Duodenal mucosa (tissue), 2 donors: ENCODE measurements around the gene ATG4B.

Experiments used
- H3K27ac ChIP-seq: one replicate; pipeline ENCODE4 v1.7.0; 2013; ENCODE audit warnings: low read depth, low read length
- H3K27me3 ChIP-seq, 2 donors: one replicate each; pipeline ENCODE4 v1.7.0; 2013; ENCODE audit warnings: low read length in 2 of 2, control low read depth in 1 of 2; ENCODE audit not compliant: insufficient read depth in 2 of 2, control insufficient read depth in 1 of 2
- H3K36me3 ChIP-seq, 2 donors: one replicate each; pipeline ENCODE4 v1.7.0; 2013; ENCODE audit warnings: low read length in 2 of 2, control low read depth in 1 of 2; ENCODE audit not compliant: insufficient read depth in 2 of 2, control insufficient read depth in 1 of 2
- H3K4me1 ChIP-seq, 2 donors: one replicate each; pipeline ENCODE4 v1.7.0; 2013; ENCODE audit warnings: low read length in 2 of 2, control low read depth in 1 of 2; ENCODE audit not compliant: insufficient read depth in 2 of 2, control insufficient read depth in 1 of 2
- H3K4me3 ChIP-seq, 2 donors: one replicate each; pipeline ENCODE4 v1.7.0; 2013; ENCODE audit warnings: low read length in 2 of 2, low read depth in 1 of 2
- H3K9ac ChIP-seq, 2 donors: one replicate each; pipeline ENCODE4 v1.7.0; 2013; ENCODE audit warnings: low read length in 2 of 2, low read depth in 1 of 2
- H3K9me3 ChIP-seq, 2 donors: one replicate each; pipeline ENCODE4 v1.7.0; 2013; ENCODE audit warnings: low read length in 2 of 2, control low read depth in 1 of 2; ENCODE audit not compliant: control insufficient read depth in 1 of 2

Gene ATG4B

GRCh38 chr2:241665731-241666440 lies 28.4 kb downstream of the ATG4B start:
- Histone ChIP-seq H3K4me3 (no peak overlapping the region), H3K27ac (no peak overlapping the region), H3K27me3 (no peaks in the 10 kb centered on the region), H3K9ac (no peak overlapping the region), H3K4me1 (no peaks in the 10 kb centered on the region), H3K36me3 (peaks cover 30 to 55% of the 10 kb centered on the region in 2 donors), H3K9me3 (no peaks in the 10 kb centered on the region)

DNA sequence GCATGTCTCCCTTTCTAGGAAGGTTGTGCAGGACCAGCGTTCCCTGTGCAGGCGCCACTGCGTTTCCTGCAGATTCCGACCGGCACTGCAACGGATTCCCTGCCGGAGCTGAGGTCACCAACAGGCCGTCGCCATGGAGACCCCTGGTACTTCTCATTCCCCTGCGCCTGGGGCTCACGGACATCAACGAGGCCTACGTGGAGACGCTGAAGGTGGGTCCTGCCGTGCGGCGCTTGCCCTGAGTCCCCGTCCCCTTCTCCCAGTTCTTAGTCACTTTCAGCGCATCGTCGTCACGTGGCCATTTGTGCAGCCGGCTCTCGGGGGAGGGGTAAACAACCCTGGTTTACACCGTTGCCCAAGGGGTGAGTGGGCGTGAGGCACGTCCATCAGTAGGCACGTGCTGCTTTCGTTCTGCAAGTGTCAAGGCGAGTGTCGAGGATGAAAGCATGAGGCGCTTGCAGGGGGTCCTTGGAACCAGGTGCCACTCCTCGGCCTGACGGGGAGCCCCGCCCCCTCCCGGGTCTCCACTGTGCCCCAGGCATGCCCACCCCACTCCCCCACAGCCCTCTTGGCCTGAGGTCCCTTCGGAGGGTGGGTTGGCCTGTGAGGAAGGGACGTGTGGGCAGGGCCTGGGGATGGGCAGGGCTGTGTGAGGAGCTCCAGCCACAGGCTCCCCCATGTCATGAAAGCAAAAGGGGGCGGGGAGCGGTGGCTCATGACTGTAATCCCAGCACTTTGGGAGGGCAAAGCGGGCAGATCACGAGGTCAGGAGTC lies 29.3 kb downstream of the ATG4B start:
- H3K9ac ChIP-seq = no peak overlapping the region
- no peaks in the 10 kb centered on the region for H3K9me3 ChIP-seq
- H3K4me1 ChIP-seq = no peaks in the 10 kb centered on the region
- no peak overlapping the region for H3K27ac ChIP-seq
- peaks cover 33 to 55% of the 10 kb centered on the region in 2 donors for H3K36me3 ChIP-seq
- no peaks in the 10 kb centered on the region for H3K27me3 ChIP-seq
- H3K4me3 ChIP-seq = no peak overlapping the region

- H3K27me3 ChIP-seq = no peaks in the 10 kb centered on the region
- peaks cover 33 to 62% of the 10 kb centered on the region in 2 donors for H3K36me3 ChIP-seq
- H3K9me3 ChIP-seq = no peaks in the 10 kb centered on the region
- H3K27ac ChIP-seq = no peak overlapping the region
- no peak overlapping the region for H3K4me3 ChIP-seq
- no peak overlapping the region for H3K9ac ChIP-seq
- H3K4me1 ChIP-seq = no peaks in the 10 kb centered on the region
Measured at GRCh38 chr2:241668354-241668753, 30.9 kb downstream of the ATG4B start.

- peaks cover 33 to 62% of the 10 kb centered on the region in 2 donors for H3K36me3 ChIP-seq
- H3K4me3 ChIP-seq = no peak overlapping the region
- no peaks in the 10 kb centered on the region for H3K27me3 ChIP-seq
- H3K4me1 ChIP-seq = no peaks in the 10 kb centered on the region
- H3K27ac ChIP-seq = no peak overlapping the region
- no peaks in the 10 kb centered on the region for H3K9me3 ChIP-seq
- no peak overlapping the region for H3K9ac ChIP-seq
Measured at GRCh38 chr2:241668839-241669238, 31.3 kb downstream of the ATG4B start.

DNA sequence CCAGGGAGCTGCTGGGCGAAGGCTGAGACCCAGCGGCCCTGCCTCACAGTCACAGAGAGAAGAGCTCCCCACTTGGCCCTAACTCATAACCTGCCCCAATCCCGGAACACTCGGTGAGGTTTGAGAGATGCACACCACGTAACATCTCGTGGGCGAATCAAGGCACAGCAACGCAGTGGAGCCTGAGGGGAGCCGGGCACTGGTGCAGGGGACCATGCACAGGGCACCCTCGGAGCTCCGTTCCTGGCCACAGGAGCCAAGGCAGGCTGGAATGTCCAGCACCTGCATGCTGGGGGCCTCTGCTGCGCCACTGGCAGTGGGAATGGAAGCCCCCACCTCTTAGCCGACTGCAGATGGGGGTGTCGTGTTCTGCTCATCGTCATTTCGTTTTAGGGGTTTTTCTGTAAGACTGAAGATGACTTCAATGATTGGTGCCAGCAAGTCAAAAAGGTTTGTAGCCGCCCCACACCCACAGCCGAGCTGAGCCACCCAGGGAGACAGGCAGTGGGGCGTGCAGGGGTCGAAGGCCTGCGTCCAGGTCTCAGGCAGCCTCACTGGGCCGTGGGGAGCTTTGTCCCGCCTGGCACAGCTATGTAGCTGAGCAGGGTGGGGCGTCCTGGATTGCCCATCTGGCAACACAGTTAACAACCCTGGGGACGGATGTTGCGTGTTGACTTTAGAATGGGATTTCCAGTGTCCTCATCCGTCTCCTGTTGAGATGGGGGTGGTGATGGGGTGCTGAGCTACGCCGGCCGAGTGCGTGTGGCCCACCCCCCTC lies 33.0 kb downstream of the ATG4B start:
- Histone ChIP-seq H3K4me3 (no peak overlapping the region), H3K9ac (no peak overlapping the region), H3K27ac (no peak overlapping the region), H3K36me3 (peaks cover 33 to 69% of the 10 kb centered on the region in 2 donors), H3K4me1 (no peaks in the 10 kb centered on the region), H3K27me3 (no peaks in the 10 kb centered on the region), H3K9me3 (no peaks in the 10 kb centered on the region)

DNA sequence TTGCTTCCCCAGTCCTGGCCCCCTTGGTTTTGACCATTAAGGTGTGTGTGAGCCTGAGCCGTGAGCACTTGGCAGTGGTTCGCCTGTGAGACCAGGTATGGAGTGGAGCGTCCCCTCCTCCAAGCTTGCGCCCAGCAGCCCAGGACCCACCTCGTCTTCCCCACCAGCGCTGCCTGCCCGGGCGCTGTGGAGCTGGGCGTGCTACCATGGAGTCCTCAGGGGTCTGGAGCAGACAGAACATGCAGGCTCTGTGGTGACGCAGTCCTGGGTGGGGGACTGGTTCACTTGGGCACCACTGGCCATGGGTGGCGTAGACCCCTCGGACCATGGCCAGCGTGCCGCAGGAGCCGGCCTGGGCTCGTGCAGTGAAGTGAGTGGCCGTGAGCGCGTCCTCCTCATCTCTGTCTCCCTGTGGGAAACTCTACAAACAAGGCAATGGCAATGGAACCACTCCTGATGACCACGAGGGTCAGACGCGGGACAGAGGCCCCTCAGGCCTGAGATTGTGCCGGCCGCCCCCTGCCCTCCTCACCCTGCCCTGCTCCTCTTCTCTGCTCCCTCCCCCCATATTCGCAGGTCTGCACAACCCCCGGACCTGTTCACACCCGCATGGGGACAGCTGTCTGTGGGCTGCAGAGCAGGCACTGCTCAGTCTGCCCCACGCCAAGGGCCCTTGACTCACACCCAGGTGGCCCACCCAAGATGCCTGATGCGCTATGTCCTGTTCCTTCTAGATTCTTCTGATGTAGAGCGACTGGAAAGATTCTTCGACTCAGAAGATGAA lies 34.2 kb downstream of the ATG4B start:
- Histone ChIP-seq H3K36me3 (peaks cover 33 to 70% of the 10 kb centered on the region in 2 donors), H3K4me3 (no peak overlapping the region), H3K4me1 (no peaks in the 10 kb centered on the region), H3K9me3 (no peaks in the 10 kb centered on the region), H3K27me3 (no peaks in the 10 kb centered on the region), H3K9ac (no peak overlapping the region), H3K27ac (no peak overlapping the region)

GRCh38 chr2:241672243-241673188 lies 35.0 kb downstream of the ATG4B start:
- Histone ChIP-seq H3K27ac (no peak overlapping the region), H3K36me3 (peaks cover 31 to 75% of the 10 kb centered on the region in 2 donors), H3K27me3 (no peaks in the 10 kb centered on the region), H3K9me3 (no peaks in the 10 kb centered on the region), H3K4me1 (no peaks in the 10 kb centered on the region), H3K4me3 (no peak overlapping the region), H3K9ac (no peak overlapping the region)

DNA sequence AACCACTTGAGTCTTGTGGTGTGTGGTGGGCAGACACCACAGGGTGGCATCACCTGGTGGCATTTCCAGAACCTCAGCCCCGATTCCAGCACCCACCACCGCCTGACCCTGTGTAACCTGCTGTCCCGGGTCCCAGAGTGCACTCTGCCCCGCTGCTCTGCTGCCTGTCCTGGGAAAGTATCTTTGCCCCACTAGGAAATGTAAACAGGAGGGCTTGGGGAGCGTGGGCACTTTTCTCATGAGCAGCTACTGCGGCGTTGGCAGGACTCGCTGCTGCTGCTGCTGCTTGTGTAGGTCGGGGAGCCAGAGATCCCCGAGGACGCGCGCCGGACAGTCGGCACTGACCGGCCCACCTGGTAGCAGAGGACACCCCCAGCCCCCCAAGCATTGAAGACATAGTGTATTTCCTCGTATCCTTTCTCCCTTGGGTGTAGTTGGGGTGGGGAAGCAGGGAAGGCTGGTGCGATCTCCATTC lies 35.7 kb downstream of the ATG4B start:
- Histone ChIP-seq H3K27me3 (no peaks in the 10 kb centered on the region), H3K4me3 (no peak overlapping the region), H3K9ac (no peak overlapping the region), H3K27ac (no peak overlapping the region), H3K4me1 (no peaks in the 10 kb centered on the region), H3K9me3 (no peaks in the 10 kb centered on the region), H3K36me3 (peaks cover 24 to 71% of the 10 kb centered on the region in 2 donors)
